Dendritic cell treated with granulocyte-macrophage colony-stimulating factor and Interleukin-4, amounts not matched to agents 40 ng/mL and 50 ng/mL, for 4 days (primary cell): ENCODE results near the gene UCP3.

ENCODE experiments used
- H3K27ac Mint-ChIP-seq: one replicate; pipeline ENCODE4 v1.8.0; 2022; ENCODE audit warnings: mild to moderate bottlenecking, mixed read lengths
- H3K27me3 Mint-ChIP-seq: one replicate; pipeline ENCODE4 v1.8.0; 2022; ENCODE audit warnings: mild to moderate bottlenecking, mixed read lengths
- H3K36me3 Mint-ChIP-seq: one replicate; pipeline ENCODE4 v1.8.0; 2022; ENCODE audit warnings: low read depth, mixed read lengths
- H3K4me1 Mint-ChIP-seq: one replicate; pipeline ENCODE4 v1.8.0; 2022; ENCODE audit warnings: low read depth, mixed read lengths
- H3K4me3 Mint-ChIP-seq: one replicate; pipeline ENCODE4 v1.8.0; 2022; ENCODE audit warnings: mild to moderate bottlenecking, moderate library complexity, mixed read lengths
- H3K9me3 Mint-ChIP-seq: one replicate; pipeline ENCODE4 v1.8.0; 2022; ENCODE audit warnings: mixed read lengths
- intact Hi-C: fragments of 100-400 bp; cut with micrococcal nuclease; formaldehyde crosslinking; loops from one replicate; pipeline ENCODE4 v1.15.0; 2022

The UCP3 gene

GRCh38 chr11:74024261-74025029 lies 15.6 kb upstream of the UCP3 start:
- no peak overlapping the region for H3K4me3 Mint-ChIP-seq
- H3K9me3 Mint-ChIP-seq: no peaks in the 10 kb centered on the region
- peaks cover 10% of the 10 kb centered on the region for H3K36me3 Mint-ChIP-seq
- intact Hi-C loops: loop anchor here (2.0 kb wide), 1 partner anchor 44 kb away; no protein-coding TSS in a partner anchor
- H3K27me3 Mint-ChIP-seq: no peaks in the 10 kb centered on the region
- peak overlapping the region; percentile 74 for H3K27ac Mint-ChIP-seq
- H3K4me1 Mint-ChIP-seq: peaks cover 32% of the 10 kb centered on the region

- no peaks in the 10 kb centered on the region for H3K36me3 Mint-ChIP-seq
- H3K4me3 Mint-ChIP-seq: no peak overlapping the region
- intact Hi-C loops: no loop called here
- H3K4me1 Mint-ChIP-seq: peaks cover 28% of the 10 kb centered on the region
- H3K27ac Mint-ChIP-seq: no peak overlapping the region
- no peaks in the 10 kb centered on the region for H3K9me3 Mint-ChIP-seq
- H3K27me3 Mint-ChIP-seq: no peaks in the 10 kb centered on the region
Measured at GRCh38 chr11:74023276-74023675, 14.4 kb upstream of the UCP3 start.

GRCh38 chr11:74022546-74022945 lies 13.7 kb upstream of the UCP3 start:
- intact Hi-C loops: no loop called here
- Mint-ChIP-seq H3K27ac (no peak overlapping the region), H3K4me1 (peaks cover 21% of the 10 kb centered on the region), H3K27me3 (no peaks in the 10 kb centered on the region), H3K36me3 (peaks cover 3% of the 10 kb centered on the region), H3K9me3 (no peaks in the 10 kb centered on the region), H3K4me3 (no peak overlapping the region)

GRCh38 chr11:74021998-74022397 lies 13.1 kb upstream of the UCP3 start:
- H3K4me3 Mint-ChIP-seq: no peak overlapping the region
- peaks cover 21% of the 10 kb centered on the region for H3K4me1 Mint-ChIP-seq
- intact Hi-C loops: no loop called here
- no peaks in the 10 kb centered on the region for H3K27me3 Mint-ChIP-seq
- H3K9me3 Mint-ChIP-seq: no peaks in the 10 kb centered on the region
- H3K27ac Mint-ChIP-seq: no peak overlapping the region
- peaks cover 8% of the 10 kb centered on the region for H3K36me3 Mint-ChIP-seq

- Mint-ChIP-seq H3K36me3 (peaks cover 23% of the 10 kb centered on the region), H3K4me1 (peaks cover 9% of the 10 kb centered on the region), H3K27ac (no peak overlapping the region), H3K9me3 (no peaks in the 10 kb centered on the region), H3K27me3 (no peaks in the 10 kb centered on the region), H3K4me3 (no peak overlapping the region)
- intact Hi-C loops: no loop called here
Measured at GRCh38 chr11:74020539-74020938, 11.7 kb upstream of the UCP3 start.

- Mint-ChIP-seq H3K4me3 (no peak overlapping the region), H3K36me3 (peaks cover 23% of the 10 kb centered on the region), H3K9me3 (no peaks in the 10 kb centered on the region), H3K27me3 (no peaks in the 10 kb centered on the region), H3K4me1 (peaks cover 5% of the 10 kb centered on the region), H3K27ac (no peak overlapping the region)
- intact Hi-C loops: loop anchor here (2.0 kb wide), 1 partner anchor 25 kb away; no protein-coding TSS in a partner anchor
Measured at GRCh38 chr11:74019860-74020259, 11.0 kb upstream of the UCP3 start.

- no peaks in the 10 kb centered on the region for H3K27me3 Mint-ChIP-seq
- no peaks in the 10 kb centered on the region for H3K4me1 Mint-ChIP-seq
- intact Hi-C loops: loop anchor here (2.0 kb wide), 1 partner anchor 24 kb away; no protein-coding TSS in a partner anchor
- H3K27ac Mint-ChIP-seq: no peak overlapping the region
- no peak overlapping the region for H3K4me3 Mint-ChIP-seq
- no peaks in the 10 kb centered on the region for H3K9me3 Mint-ChIP-seq
- peaks cover 23% of the 10 kb centered on the region for H3K36me3 Mint-ChIP-seq
Measured at GRCh38 chr11:74019104-74019738, 10.3 kb upstream of the UCP3 start.

GRCh38 chr11:74018331-74019005 lies 9.6 kb upstream of the UCP3 start:
- intact Hi-C loops: loop anchor here (2.0 kb wide), 1 partner anchor 24 kb away; no protein-coding TSS in a partner anchor
- H3K4me1 Mint-ChIP-seq: no peaks in the 10 kb centered on the region
- peaks cover 24% of the 10 kb centered on the region for H3K36me3 Mint-ChIP-seq
- no peaks in the 10 kb centered on the region for H3K9me3 Mint-ChIP-seq
- H3K4me3 Mint-ChIP-seq: peak overlapping the region; percentile 35
- no peak overlapping the region for H3K27ac Mint-ChIP-seq
- no peaks in the 10 kb centered on the region for H3K27me3 Mint-ChIP-seq

GRCh38 chr11:74017631-74018030 lies 8.7 kb upstream of the UCP3 start:
- intact Hi-C loops: loop anchor here (2.0 kb wide), 1 partner anchor 23 kb away; no protein-coding TSS in a partner anchor
- Mint-ChIP-seq H3K27ac (no peak overlapping the region), H3K9me3 (no peaks in the 10 kb centered on the region), H3K36me3 (peaks cover 32% of the 10 kb centered on the region), H3K4me1 (no peaks in the 10 kb centered on the region), H3K4me3 (no peak overlapping the region), H3K27me3 (no peaks in the 10 kb centered on the region)

GRCh38 chr11:74015919-74016684 lies 7.2 kb upstream of the UCP3 start:
- Mint-ChIP-seq H3K36me3 (peaks cover 47% of the 10 kb centered on the region), H3K27ac (peak overlapping the region; percentile 51), H3K4me1 (peaks cover 8% of the 10 kb centered on the region), H3K4me3 (no peak overlapping the region), H3K9me3 (no peaks in the 10 kb centered on the region), H3K27me3 (no peaks in the 10 kb centered on the region)
- intact Hi-C loops: no loop called here

GRCh38 chr11:74014880-74015279 lies 6.0 kb upstream of the UCP3 start:
- H3K4me3 Mint-ChIP-seq: no peak overlapping the region
- no peaks in the 10 kb centered on the region for H3K27me3 Mint-ChIP-seq
- intact Hi-C loops: no loop called here
- peak overlapping the region; percentile 51 for H3K27ac Mint-ChIP-seq
- no peaks in the 10 kb centered on the region for H3K9me3 Mint-ChIP-seq
- peaks cover 53% of the 10 kb centered on the region for H3K36me3 Mint-ChIP-seq
- peaks cover 20% of the 10 kb centered on the region for H3K4me1 Mint-ChIP-seq

GRCh38 chr11:74013141-74013540 lies 4.3 kb upstream of the UCP3 start:
- Mint-ChIP-seq H3K27ac (no peak overlapping the region), H3K9me3 (no peaks in the 10 kb centered on the region), H3K4me3 (no peak overlapping the region), H3K36me3 (peaks cover 53% of the 10 kb centered on the region), H3K27me3 (no peaks in the 10 kb centered on the region), H3K4me1 (peaks cover 21% of the 10 kb centered on the region)
- intact Hi-C loops: no loop called here

GRCh38 chr11:74012074-74012809 lies 3.4 kb upstream of the UCP3 start:
- no peaks in the 10 kb centered on the region for H3K9me3 Mint-ChIP-seq
- intact Hi-C loops: no loop called here
- H3K27ac Mint-ChIP-seq: peak overlapping the region; percentile 11
- no peak overlapping the region for H3K4me3 Mint-ChIP-seq
- H3K4me1 Mint-ChIP-seq: peaks cover 21% of the 10 kb centered on the region
- H3K27me3 Mint-ChIP-seq: no peaks in the 10 kb centered on the region
- peaks cover 47% of the 10 kb centered on the region for H3K36me3 Mint-ChIP-seq
